Measurements from ENCODE around the gene METTL16. TPM values are rescaled to one million over a fixed set of nuclear protein-coding genes. Genes with fewer than 3 reads are reported as not detected.
"Not testable (repeated sequence)": the region's sequence is repeated elsewhere in the genome, so short reads cannot be mapped to it uniquely, and the experiment has no call there.

The METTL16 gene
- polyA plus RNA-seq, 1 donor (not counting 4 experiments of a cell fraction or from before 2014, with no cell fraction given): 16.6 TPM

- Histone ChIP-seq H3K27ac (ENCODE audit: control insufficient read depth, insufficient read depth, low read length) (no peak overlapping the region), H3K4me2 (ENCODE audit: control insufficient read depth, extremely low read depth, insufficient read depth, low read depth, low read length) (no peak overlapping the region), H2AFZ (ENCODE audit: control insufficient read depth, low read length) (no peak overlapping the region), H3K4me1 (ENCODE audit: control insufficient read depth, extremely low read depth, insufficient read depth, low read length) (peaks cover 9% of the 10 kb centered on the region), H3K9me1 (ENCODE audit: control insufficient read depth, extremely low read depth, insufficient read depth, low read length) (no peaks in the 10 kb centered on the region), H3K9ac (ENCODE audit: control insufficient read depth, extremely low read depth, insufficient read depth, low read length) (no peak overlapping the region), H3K36me3 (ENCODE audit: control insufficient read depth in 2 of 2, extremely low read depth in 1 of 2, insufficient read depth in 2 of 2, low read length in 2 of 2) (no peaks in the 10 kb centered on the region), H3K79me2 (ENCODE audit: control insufficient read depth, insufficient read depth, low read length) (no peaks in the 10 kb centered on the region), H3K4me3 (ENCODE audit: control insufficient read depth in 2 of 3, extremely low read depth in 1 of 3, insufficient read depth in 2 of 3, low read depth in 1 of 3, low read length in 3 of 3) (no peak overlapping the region), H3K9me3 (ENCODE audit: control insufficient read depth, low read depth, low read length) (no peaks in the 10 kb centered on the region), H4K20me1 (ENCODE audit: control insufficient read depth, extremely low read depth, insufficient read depth, low read length) (no peaks in the 10 kb centered on the region), H3K27me3 (ENCODE audit: control insufficient read depth, extremely low read depth, insufficient read depth, low read length) (no peaks in the 10 kb centered on the region)
- DNase-seq (ENCODE audit: low read depth, low spot score) (no peak), FAIRE-seq (no peak)
- no peak for TF ChIP-seq CTCF (optimal IDR thresholded peaks at IDR 0.05 in 1 of 3, IDR thresholded peaks at IDR 0.05 in 1 of 3, conservative IDR thresholded peaks at IDR 0.05 in 1 of 3; ENCODE audit: extremely low read depth in 1 of 3, insufficient read depth in 2 of 3, low read length in 3 of 3)
- TF ChIP-seq EZH2 (IDR thresholded peaks at IDR 0.05; ENCODE audit: low read length): no peak
- dilution Hi-C loops (cut with MboI; ENCODE audit: extremely low pct_ligation_motif_present, low sequenced_read_pairs): no loop called here
Measured at GRCh38 chr17:2549392-2550211, 37.9 kb upstream of the METTL16 start.

- H2AFZ ChIP-seq (ENCODE audit: control insufficient read depth, low read length); H3K4me1 ChIP-seq (ENCODE audit: control insufficient read depth, extremely low read depth, insufficient read depth, low read length); H3K4me2 ChIP-seq (ENCODE audit: control insufficient read depth, extremely low read depth, insufficient read depth, low read depth, low read length); H3K9me1 ChIP-seq (ENCODE audit: control insufficient read depth, extremely low read depth, insufficient read depth, low read length); DNase-seq (ENCODE audit: low read depth, low spot score); dilution Hi-C loops (cut with MboI; ENCODE audit: extremely low pct_ligation_motif_present, low sequenced_read_pairs); H3K27ac ChIP-seq (ENCODE audit: control insufficient read depth, insufficient read depth, low read length); H3K9me3 ChIP-seq (ENCODE audit: control insufficient read depth, low read depth, low read length); H3K9ac ChIP-seq (ENCODE audit: control insufficient read depth, extremely low read depth, insufficient read depth, low read length); H4K20me1 ChIP-seq (ENCODE audit: control insufficient read depth, extremely low read depth, insufficient read depth, low read length); H3K79me2 ChIP-seq (ENCODE audit: control insufficient read depth, insufficient read depth, low read length); H3K4me3 ChIP-seq (ENCODE audit: control insufficient read depth in 2 of 3, extremely low read depth in 1 of 3, insufficient read depth in 2 of 3, low read depth in 1 of 3, low read length in 3 of 3); H3K27me3 ChIP-seq (ENCODE audit: control insufficient read depth, extremely low read depth, insufficient read depth, low read length); FAIRE-seq; H3K36me3 ChIP-seq (ENCODE audit: control insufficient read depth in 2 of 2, extremely low read depth in 1 of 2, insufficient read depth in 2 of 2, low read length in 2 of 2): not testable (repeated sequence)
Measured at GRCh38 chr17:2548026-2548425, 36.3 kb upstream of the METTL16 start.
